Stimulated activated CD4-positive, alpha-beta T cell treated with anti-CD3 and anti-CD28 coated beads, TNF-alpha, amount 100 ng/mL, for 1 hour (primary cell): ENCODE results near the gene PLEKHA5.
"Not testable (repeated sequence)": the region's sequence is repeated elsewhere in the genome, so short reads cannot be mapped to it uniquely, and the experiment has no call there.

ENCODE experiments used
- DNase-seq, 3 donors: peaks; one replicate each; pipeline ENCODE4 v3.0.0-alpha.2; 2020; ENCODE audit warnings: low read depth in 3 of 3, low spot score in 1 of 3

The PLEKHA5 gene

DNA sequence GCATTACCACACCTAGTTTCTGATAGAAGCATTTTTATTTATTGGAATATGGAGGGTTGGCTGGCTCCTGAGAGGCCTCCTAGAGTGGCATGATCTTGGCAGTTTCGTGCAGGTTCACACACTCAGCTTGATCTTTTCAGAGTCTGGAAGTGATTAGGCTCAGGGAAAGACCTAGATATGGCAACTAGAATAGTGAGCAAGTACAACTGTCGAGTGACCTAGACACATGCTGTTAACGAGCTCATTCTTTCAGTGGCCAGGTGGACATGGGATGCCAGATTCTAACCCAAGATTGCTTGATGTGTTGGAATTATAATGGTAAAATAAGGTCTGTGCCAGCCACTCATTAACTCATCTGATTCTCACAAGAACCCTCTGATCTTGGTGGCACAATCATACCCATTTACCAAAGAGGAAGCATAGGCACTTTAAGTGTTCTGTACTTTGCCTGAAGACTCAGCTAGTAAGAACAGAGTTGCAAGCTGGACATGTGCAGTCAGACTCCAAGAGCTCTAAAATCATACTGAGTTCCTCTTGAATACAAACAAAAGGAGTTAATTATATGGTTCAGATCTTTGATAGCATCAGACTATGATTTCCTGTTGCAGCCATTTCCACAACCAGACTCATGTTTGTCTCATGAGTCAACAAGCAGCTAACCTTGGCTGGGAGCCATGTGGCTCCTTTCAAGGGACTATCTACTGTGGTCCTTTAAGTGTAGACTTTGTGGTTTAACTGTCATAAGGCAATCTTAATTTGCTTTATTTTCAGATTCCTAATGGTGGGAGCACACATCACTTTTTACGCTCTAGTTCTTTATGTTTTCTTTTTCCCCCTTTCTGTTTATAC lies 144.2 kb downstream of the PLEKHA5 start:
- DNase-seq, result peak in 2 of 3 donors; percentile 13 to 25

DNA sequence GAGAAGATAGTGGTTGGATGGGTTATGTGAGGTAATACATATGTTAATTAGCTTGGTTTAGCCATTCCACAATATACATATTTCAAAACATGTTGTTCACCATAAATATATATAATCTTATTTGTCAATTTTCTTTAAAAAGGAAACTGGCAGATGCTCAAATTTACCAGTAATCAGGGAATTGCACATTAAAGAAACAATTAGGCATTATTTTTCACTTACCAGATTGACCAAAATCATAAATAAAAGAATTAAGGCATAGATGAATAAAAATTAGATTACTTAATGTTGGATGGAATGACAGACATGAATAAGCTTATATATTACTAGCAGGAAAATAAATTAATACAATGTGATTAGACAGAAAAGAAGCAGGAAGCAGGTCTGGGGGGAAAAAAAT lies 147.2 kb downstream of the PLEKHA5 start:
- no peak for DNase-seq

DNA sequence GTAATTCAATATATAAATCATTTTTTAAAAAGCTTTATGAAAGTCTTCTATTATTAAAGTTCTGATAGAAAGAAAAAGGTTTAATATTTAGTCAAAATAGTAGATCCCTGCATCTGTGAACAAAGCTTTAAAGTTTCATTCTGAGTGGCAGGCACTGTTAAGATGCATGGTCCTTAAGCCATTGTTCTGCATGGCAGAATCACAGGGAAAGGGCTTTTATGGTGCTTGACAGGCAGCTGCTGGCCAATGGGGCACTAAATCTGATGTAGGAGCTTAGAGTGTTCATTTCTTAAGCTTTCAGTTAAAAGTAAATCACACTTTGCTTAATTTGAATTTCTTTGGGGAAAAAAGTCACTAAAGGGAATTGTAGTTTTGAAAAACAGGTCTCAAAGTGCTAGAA lies 148.2 kb downstream of the PLEKHA5 start:
- no peak for DNase-seq

DNA sequence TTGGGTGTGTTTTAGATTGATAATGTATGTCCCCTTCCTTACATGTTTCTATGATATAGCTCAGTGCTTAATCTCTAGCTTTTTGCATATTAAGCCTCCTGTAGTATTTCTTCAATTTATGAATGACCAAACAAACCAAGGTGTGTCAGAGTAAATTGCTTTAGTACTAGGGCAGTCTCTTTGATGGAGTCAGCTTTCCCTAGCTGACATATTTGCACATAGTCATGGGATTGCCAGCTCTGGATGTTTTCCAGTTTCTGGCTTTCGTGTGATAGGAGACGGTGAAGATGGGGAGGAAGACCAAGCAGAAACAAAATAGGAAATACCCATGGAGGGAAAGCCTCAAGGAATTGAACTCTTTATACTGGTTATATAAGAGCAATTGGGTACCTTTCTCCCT lies 148.9 kb downstream of the PLEKHA5 start:
- no peak for DNase-seq

DNA sequence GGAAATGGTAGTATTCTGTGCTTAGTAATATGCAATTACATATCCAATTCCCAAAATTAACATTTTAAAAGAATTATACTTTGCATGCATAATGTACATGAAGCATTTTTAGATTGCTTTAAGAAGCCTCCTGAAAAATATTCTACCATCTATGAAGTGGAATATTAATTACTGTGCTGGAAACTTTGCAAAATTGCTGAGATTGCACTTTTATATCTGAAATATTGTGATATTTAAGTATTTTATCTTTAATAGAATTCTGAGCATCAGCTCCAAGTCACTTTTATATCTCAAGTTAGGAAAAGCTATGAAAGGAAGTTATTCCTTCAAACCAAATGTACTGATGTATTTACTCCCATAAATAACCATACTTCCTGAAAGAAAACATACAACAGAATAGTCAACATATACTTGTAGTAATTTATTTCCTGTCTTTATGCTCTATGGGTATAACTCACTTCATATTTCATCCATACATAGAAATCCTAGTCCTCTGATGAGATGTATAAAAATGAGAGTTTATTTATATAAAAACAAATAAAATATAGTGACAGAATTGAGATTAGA lies 152.7 kb downstream of the PLEKHA5 start:
- DNase-seq, result no peak

DNA sequence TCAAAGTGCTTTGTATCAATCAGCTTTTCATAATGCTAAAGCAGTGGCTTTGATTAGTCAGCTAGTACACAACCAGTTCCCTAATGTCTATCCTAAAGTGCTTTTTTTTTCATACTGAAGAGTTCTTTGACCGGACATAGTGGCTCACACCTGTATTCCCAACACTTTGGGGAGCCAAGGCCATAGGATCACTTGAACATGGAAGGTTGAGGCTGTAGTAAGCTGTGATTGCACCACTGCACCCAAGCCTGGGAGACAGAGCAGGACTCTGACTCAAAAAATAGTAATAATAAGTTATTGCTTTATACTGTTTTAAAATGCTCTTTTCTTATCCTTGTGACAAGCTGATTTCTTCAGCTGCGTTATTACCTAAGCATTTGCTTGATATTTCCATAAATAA lies 155.1 kb downstream of the PLEKHA5 start:
- no peak for DNase-seq

DNA sequence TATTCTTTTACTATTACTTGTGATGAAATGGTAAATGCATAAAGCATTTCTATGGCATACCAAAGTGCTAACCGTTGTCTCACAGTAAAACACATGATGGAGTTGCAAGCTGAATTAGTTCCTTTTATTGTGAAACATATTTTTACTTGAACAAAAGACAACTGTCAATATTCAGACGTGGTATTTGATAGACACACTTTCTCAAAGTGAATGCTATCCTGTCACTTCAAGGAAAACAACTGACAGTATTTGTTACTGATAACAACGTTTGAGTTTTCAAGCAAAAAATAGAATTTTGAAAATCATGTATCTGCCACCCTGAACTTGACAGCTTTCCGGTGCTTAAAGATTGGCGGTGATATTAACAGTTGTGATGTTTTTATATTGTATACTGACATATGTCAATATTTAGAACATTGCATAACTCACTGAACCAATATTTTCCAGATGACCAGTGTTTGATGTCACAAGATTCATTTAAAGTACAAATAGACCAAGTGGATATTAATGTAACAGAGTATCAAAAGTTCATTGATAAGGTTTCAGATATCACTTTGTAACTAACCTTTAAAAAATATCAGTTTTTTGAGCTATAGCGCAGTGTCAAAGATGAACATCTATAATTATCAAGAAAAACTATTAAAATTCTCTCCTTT lies 156.4 kb downstream of the PLEKHA5 start:
- no peak for DNase-seq

DNA sequence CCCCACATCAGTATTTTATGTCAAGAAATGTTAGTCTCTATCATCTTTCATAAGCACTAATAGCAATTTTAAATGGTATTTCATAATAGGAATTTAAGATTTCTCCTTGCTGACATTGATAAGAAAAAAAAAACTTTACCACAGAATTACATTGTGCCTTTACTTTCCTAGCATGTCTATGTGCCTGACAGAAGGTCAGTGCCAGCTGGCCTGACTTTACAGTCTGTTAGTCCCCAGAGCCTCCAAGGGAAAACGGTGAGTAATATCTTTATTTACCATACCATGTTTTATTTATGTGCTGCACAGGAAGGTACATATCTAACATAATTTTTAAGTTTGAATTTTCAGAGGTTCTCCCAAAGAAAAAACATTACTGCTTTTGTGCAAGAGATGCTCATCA lies 157.8 kb downstream of the PLEKHA5 start:
- DNase-seq, result no peak

DNA sequence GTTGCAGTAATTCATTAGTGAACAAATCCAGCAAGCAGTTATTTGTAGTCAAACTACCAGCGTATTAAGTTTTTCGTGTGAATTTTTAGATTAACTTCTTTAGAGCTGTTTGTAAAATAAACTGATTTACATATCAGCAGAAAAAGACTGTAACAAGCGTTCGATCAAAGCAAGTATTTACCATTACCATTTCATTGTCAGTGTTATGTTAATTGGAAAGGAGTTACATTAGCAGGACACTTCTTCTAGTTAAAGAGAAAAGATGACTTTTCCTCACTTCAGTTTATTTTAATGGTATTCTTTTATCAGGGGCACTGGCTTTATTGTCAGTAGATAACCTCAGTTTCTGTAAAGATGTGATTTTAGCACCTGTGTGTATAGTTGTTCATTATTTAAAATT lies 158.6 kb downstream of the PLEKHA5 start:
- no peak for DNase-seq

DNA sequence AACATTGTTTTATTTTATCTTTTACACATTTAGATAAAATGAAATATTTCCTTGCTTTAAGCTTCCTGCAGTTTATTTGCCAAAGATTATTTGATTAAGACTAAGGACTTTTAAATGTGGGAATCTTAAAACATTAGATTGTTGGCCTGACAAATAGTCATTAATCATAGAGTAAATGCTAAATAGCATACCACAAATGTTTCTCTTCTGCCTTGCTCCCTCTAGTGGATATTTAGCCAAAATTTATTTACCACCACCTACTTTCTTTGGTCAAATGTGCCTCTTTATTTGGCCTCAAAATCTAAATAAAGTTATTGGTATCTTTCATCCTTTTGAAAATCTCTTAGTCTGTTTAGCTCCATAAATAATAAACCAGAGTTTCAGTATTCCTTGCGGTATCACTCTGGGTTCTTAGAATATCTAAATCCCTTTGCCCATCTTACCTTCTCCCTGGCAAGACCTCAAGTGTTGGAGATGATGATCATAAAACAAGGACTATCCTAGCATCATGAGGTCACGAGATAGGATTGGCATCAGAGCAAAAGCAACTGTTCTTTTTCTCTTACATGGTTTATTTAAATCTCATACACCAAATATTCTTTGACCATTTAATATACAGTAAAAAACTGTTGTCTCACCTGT lies 159.2 kb downstream of the PLEKHA5 start:
- DNase-seq, result no peak

DNA sequence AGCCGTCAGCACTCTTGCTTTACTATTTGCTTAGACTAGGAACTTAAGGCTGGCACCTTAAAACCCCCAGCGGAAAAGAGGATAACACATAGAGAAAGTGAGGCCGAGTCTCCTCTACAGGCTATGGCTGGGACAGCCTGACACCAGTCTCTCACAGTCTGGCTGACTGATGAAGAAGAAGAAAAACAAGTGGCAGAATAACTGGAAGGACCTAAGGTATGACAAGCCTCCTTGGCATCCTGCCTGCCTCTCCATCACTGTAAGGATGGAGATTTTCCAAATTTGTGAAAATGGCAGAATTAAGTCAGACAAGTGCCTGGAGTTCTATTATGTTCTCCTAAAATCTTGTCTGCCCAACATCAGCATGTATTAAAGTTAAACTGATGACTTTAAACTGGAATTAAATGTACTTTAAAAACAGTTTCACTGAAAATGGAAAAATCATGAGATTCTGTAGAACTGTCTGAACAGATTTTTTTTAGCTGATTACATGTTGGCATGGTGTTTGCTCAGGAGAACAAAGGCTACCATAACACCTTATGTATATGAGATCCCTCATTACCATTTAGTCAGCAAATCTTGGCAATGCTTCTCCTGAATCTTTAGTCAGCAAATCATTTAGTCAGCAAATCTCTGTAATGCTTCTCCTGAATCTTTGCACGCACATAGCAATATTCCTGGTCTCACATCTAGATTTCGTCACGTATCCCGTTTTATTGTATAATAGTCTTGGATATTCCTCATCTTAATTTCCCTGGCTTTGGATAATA lies 169.5 kb downstream of the PLEKHA5 start:
- DNase-seq, result no peak

DNA sequence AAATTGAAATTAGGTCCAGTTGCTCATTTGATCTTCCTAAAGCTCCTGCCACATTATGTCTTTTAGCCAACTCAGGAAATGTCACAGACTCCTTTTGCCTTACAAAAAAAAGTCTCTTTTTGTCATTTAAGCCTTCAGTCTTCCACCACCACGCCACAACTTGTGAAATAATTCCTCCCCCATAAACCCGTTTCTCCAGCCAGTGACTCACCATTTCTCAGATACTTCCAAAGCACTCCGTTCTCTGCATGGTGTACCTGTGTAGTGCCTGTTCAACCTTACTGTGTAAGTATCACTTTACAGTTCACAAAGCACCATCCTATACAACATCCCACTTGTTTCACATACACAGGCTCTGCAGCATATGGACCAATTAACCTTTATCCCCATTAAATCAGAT lies 170.2 kb downstream of the PLEKHA5 start:
- DNase-seq, result no peak

DNA sequence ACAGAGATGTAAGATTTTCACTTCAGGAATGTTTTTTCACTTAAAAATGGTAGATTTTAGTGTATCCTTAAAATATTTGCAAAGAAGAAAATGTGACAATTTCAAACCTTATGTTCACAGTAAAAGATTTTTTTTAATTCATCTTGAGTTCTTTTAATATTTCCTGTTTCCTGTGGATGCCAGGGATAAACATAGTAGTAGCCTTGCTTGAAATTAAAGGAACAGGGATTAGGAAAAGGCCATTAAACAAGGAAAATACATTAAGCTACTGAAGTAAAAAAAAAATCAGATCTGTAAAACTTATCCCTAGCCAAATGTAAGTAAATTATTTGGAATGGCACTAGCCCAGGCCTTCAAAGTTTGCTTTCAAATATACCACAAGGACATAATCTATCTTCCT lies 171.7 kb downstream of the PLEKHA5 start:
- DNase-seq, result no peak

DNA sequence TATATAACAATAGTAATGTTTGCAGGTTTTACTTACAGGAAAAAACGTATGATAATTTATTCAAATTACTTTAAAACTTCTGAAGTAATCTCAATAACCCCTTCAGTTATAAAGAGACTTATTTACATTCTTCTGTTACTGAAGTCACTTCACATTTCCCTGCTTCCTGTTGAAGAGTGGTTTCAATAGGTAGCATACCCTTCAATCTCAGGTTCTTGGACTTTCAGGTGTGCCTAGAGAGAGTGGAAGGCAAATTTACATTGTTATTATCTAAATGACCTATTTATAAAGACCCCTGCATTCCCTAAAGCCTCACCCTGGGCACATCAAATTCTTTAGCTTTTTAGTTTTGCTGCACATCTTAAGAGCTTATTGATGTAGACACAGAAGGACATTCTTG lies 172.2 kb downstream of the PLEKHA5 start:
- no peak for DNase-seq

DNA sequence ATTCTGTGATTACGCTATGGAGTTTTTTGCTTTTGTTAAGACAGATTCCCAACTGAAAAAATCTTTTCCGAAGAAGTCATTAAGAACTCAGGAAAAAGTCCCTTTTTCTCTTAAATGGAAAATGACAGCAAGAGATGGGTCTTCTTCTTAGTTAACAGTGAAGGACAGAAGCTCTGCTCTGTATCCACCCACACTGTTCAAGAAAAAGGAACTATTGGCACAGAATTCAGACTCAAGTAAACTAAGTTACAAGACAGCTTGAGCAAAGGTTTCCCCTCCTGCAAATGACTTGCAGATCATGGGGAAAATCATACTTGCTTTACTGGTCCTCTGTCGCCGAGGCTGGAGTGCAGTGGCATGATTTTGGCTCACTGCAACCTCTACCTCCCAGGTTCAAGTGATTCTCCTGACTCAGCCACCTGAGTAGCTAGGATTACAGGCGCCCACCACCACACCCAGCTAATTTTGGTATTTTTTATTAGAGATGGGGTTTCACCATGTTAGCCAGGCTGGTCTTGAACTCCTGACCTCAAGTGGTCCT lies 172.6 kb downstream of the PLEKHA5 start:
- DNase-seq, result no peak

DNA sequence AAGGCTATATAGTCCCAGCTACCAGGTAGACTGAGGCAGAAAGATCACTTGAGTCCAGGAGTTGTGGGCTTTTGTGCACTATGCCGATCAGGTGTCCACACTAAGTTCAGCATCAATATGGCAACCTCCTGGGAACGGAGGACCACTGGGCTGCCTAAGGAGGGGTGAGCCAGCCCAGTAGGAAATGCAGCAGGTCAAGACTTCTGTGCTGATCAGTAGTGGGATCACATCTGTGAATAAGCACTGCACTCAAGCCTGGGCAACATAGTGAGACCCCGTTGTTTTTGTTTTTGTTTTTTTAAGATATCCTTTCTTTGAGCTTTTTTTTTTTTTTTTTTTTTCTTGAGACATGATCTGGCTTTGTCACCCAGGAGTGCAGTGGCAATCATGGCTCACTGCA lies 174.0 kb downstream of the PLEKHA5 start:
- no peak for DNase-seq

DNA sequence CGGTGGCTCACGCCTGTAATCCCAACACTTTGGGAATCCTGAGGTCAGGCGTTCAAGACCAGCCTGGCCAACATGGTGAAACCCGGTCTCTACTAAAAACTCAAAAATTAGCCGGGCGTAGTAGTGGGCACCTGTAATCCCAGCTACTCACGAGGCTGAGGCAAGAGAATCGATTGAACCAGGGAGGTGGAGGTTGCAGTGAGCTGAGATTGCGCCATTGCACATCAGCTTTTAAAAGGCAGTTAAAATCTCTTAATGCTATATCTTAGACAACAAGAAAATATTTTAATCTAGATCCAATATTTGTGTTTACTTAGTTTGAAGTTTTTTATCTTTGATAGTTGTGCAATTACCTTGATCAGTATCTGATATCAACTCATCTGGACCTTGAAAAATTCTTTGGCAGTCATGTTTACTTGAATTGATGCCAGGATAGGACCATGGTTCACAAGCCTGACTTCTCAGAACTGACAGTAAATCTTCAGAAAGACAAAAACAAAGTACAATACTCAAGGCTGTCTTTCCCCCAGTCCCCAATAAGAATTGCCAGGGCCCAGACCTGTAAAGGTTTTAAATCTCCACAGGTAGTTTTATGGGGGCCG lies 174.7 kb downstream of the PLEKHA5 start:
- no peak for DNase-seq

DNA sequence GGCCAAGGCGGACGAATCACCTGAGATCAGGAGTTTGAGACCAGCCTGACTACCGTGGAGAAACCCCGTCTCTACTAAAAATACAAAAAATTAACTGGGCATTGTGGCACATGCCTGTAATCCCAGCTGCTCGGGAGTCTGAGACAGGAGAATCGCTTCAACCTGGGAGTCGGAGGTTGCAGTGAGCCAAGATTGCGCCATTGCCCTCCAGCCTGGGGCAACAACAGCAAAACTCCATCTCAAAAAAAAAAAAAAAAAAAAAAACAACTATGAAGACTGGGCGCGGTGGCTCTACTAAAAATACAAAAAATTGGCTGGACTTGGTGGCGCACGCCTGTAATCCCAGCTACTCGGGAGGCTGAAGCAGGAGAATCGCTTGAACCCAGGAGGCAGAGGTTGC lies 176.1 kb downstream of the PLEKHA5 start:
- not testable (repeated sequence) for DNase-seq

DNA sequence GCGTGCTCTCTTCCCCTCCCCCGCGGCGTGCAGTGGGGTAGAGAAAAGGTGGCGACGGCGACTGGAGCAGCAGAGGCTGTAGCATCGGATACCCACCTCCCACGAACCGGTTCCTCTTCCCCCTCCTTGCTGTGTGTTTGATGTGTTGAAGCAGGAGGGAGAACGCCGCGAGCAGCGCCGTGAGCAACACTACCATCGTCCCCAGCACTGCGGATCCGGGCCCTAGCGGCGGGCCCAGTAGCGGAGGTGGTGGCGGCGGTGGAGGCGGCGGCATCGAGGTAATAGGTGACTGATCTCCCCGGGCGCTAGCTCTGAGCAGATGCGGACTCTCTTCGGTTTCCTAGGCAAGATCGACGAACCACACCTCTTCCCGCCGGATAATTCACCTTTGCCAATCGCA lies 176.8 kb downstream of the PLEKHA5 start:
- DNase-seq, result no peak

DNA sequence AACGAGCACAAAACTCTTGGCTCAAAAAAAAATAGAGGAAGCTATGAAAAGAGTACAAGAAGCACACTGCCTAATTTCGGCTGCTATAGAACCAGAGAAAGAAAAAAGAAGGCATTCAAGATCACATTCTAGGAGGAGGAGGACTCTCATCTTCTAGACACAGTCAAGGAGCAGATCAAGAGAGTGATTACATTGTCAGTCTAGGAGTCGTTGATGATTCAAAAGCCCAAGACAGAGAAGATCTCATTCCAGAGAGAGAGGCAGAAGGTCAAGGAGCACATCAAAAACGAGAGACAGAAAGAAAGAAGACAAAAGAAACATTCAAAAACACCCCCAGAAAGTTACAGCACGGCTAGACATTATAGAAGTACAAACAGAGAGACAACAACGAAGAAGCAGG lies 177.9 kb downstream of the PLEKHA5 start:
- DNase-seq, result no peak

DNA sequence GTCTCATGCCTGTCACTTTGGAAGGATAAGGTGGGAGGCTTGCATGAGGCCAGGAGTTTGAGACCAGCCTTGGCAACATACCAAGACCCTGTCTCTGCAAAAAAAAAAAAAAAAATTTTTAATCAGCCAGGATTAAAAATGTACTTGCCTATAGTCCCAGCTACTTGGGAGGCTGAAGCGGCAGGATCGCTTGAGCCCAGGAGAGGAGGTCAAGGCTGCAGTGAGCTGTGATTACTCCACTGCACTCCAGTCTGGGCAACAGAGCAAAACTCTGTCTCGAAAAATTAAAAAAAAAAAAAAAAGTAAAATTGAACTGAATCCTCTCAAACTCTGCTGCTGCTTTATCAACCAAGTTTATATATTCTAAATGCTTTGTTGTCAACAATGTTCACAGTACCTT lies 181.6 kb downstream of the PLEKHA5 start:
- DNase-seq, result no peak
